Caki2 (cell line): ENCODE data around the gene PES1. TPM values are rescaled to one million over a fixed set of nuclear protein-coding genes. Genes with fewer than 3 reads are reported as not detected.

Experiments
- DNase-seq: peaks from one replicate; pipeline ENCODE4 v3.0.0-alpha.2; 2015; ENCODE audit warnings: low read depth
- in situ Hi-C: cut with HindIII; loops from 2 replicates; pipeline ENCODE4 v1.10.0; 2016; ENCODE audit warnings: low sequenced_read_pairs, low pct_unique_long_range_greater_than_20kb, mixed read lengths
- total RNA-seq: library from RNA; depleted of rRNA; stranded (reverse); fragments of >200 nt; shearing (Covaris generic); gene quantifications from 2 replicates; pipeline ENCODE4 v1.2.3, GENCODE V29; 2014; ENCODE audit warnings: low replicate concordance; rRNA removed

Gene PES1
- total RNA-seq, 1 experiment from 2014 or later: 179 TPM

DNA sequence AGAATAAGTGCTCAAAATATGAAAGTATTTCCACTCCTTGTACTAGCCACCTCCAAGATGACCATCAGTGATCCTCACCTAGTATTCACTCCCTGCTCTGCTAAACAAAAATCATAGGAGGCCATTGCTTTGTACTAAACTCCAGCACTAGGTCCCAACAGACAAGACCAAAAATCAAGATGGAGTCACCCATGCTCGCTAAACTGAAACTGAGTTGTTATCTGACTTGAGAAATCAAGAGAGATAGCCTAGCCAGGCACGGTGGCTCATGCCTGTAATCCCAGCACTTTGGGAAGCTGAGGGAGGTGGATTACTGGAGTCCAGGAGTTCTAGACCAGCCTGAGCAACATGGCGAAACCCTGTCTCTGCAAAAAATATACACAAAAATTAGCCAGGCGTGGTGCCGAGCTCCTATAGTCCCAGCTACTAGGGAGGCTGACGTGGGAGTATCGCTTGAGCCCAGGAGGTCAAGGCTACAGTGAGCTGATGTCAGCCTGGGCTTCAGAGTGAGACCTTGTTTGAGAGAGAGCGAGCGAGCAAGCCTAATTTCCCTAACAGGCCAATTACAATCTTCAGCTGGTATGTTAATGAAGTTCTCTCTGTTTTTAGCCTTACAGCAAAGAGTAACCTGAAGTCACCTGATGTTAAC lies 54.5 kb downstream of the PES1 start:
- in situ Hi-C loops: no loop called here
- DNase-seq: no peak

- DNase-seq: no peak
- in situ Hi-C loops: no loop called here
These were observed 56.5 kb downstream of the PES1 start for GRCh38 chr22:30535182-30535581.

- DNase-seq: no peak
- in situ Hi-C loops: no loop called here
These were observed 59.8 kb downstream of the PES1 start for GRCh38 chr22:30531651-30532608.

DNA sequence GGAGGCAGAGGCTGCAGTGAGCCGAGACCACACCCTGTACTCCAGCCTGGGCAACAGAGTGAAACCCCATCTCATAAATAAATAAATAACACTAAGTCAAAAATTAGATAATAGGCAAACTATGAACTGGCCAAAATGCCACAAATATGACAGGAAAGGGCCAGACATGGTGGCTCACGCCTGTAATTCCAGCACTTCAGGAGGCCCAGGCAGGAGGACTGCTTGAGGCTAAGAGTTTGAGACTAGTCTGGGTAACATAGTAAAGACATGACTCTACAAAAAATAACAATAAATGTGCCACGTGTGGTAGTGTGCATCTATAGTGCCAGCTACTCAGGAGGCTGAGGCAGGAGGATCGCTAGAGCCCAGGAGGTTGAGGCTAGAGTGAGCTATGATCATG lies 65.1 kb downstream of the PES1 start:
- in situ Hi-C loops: no loop called here
- DNase-seq: no peak

Other genes starting within 250 kb of the PES1 start
- 12.7 and 15.5 TPM in 2 replicates for gene SF3A1, start 235.0 kb downstream of the PES1 start, total RNA-seq
- gene CCDC157, start 234.9 kb downstream of the PES1 start, total RNA-seq: 2.0 and 2.2 TPM in 2 replicates
- gene RNF215, start 204.5 kb downstream of the PES1 start, total RNA-seq: 53.2 and 91.7 TPM in 2 replicates
- gene SEC14L2, start 194.9 kb downstream of the PES1 start, total RNA-seq: 10.6 and 12.9 TPM in 2 replicates
- 151 and 189 TPM in 2 replicates for gene MTFP1, start 166.1 kb downstream of the PES1 start, total RNA-seq
- gene SEC14L3, start 119.9 kb downstream of the PES1 start, total RNA-seq: not detected in 2 replicates
- 0.14 TPM in 1 of 2 replicates, not detected in the other for gene SEC14L4, start 86.2 kb downstream of the PES1 start, total RNA-seq
- 28.2 and 51.2 TPM in 2 replicates for gene SEC14L6, start 45.2 kb downstream of the PES1 start, total RNA-seq
- gene GAL3ST1, start 17.2 kb downstream of the PES1 start, total RNA-seq: 46.3 and 76.4 TPM in 2 replicates
- gene TCN2, start 15.3 kb upstream of the PES1 start, total RNA-seq: 44.8 and 55.6 TPM in 2 replicates
- 12.5 and 14.2 TPM in 2 replicates for gene SLC35E4, start 43.9 kb upstream of the PES1 start, total RNA-seq
- gene DUSP18, start 76.0 kb upstream of the PES1 start, total RNA-seq: 3.8 and 16.0 TPM in 2 replicates
- 1.1 and 2.1 TPM in 2 replicates for gene OSBP2, start 103.0 kb upstream of the PES1 start, total RNA-seq